ENCODE results near the gene AGTRAP.

Gene AGTRAP, protein sequence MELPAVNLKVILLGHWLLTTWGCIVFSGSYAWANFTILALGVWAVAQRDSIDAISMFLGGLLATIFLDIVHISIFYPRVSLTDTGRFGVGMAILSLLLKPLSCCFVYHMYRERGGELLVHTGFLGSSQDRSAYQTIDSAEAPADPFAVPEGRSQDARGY

GRCh38 chr1:11735854-11736745 lies at the start of gene AGTRAP:
Gene AGTRAP, plus strand, starts transcription at chr1:11736136. Its CDS starts 73 bp downstream, at chr1:11736209.
- DNase-seq = peak; percentile 89

- no peak for DNase-seq
Observed at GRCh38 chr1:11688506-11688905, 47.4 kb upstream of the AGTRAP start.

DNA sequence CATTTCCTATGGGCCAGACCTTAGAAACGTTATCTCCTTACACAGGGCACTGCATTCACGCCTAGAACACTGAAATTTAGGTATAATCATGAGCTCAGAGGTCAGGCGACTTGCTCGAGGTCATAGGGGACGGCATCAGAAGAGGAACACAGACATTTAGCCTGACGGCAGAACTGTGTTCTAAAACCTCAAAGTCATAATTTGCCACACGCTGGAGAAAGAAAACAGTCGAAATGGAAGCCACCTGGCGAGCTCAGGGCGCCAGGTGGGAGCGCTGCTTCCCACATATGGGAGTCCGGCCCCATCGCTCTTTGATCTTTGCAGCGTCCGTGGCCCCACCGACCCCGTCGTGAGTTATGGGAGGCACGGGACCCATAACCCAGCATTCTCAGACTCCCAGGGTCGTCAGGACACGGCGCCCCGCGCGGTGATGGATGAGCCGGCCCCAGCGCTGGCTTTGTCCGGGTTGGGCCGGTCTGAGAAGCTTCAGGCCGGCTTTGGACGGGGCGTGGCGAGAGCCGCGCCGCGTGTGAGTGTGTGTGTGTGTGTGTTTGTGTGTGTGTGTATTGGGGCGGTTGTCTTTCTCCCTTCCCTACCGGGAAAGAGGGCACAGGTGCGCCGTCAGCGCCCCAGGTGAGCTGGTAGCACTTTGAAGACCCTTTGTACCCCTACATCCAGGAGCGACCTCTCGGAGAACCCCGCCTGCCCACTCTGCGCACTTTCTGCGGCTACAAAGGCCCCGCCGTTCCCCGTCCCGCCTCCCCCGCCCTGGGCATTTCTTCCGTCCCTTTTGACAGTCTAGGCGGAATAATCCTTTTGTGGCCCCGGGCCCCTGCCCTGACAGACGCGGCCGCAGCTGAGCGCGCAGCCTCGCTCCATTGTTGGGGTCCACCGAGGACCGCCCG lies 45.3 kb upstream of the AGTRAP start:
- DNase-seq = no peak

DNA sequence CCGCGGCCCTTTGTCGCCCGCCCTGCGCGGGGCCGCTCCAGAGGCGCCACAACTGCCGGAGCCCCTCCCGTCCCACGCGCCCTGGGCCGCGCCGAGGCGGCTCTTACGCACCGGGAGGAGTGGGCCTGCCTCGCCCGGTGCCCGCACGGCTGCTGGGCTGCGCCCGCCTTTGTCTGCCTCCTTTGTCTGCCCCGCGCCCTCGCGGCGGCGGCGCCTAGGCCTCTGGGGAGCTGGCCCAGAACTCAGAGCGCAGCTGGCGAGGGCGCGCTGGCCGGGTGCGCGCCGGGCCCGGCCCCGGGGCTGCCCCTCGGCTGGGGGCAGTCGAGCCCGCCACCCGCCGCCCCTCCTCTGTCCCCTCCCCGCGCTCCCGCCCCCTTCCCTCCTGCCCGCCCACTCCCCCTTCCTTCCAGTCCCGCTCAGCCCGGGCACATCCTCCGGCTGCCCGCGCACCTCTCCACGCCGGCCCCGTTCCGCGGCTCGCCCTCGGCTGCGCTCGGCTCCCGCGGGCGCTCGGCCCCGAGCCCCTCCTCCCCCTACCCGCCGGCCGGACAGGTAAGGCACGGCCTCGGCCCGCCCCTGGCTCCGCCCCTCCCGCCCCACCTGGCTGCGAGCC lies 44.5 kb upstream of the AGTRAP start, which contains the start of gene DRAXIN:
DRAXIN (plus strand) TSS at position 409 of the 613 bp plus-strand sequence. CDS start 14,549 bp downstream, outside the sequence.
- DNase-seq = no peak

GRCh38 chr1:11691928-11692711 lies 43.8 kb upstream of the AGTRAP start:
- no peak for DNase-seq

- DNase-seq = peak; percentile 72
Observed at GRCh38 chr1:11693024-11693590, 42.8 kb upstream of the AGTRAP start.

GRCh38 chr1:11693917-11694316 lies 42.0 kb upstream of the AGTRAP start:
- no peak for DNase-seq

DNA sequence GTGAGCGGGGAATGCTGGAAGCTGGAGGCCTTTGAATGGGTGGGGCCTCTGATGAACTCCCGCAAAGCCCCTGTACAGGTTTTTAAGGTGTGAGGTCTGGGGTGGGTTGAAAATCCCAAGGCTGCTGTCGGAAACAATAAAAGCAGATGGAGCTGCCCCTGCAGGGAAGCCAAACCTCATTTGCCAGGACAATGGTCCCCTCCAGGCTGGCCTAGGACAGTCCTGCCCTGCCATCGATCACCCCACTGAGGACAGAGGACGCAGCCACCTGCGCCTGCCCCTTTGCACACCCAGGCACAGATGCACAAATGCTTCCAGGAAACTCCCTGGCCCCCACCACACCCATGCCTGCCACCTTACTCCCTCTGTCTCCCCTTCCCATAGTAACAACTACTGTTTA lies 40.1 kb upstream of the AGTRAP start:
- no peak for DNase-seq

GRCh38 chr1:11697188-11697892 lies 38.6 kb upstream of the AGTRAP start:
- DNase-seq = no peak

DNA sequence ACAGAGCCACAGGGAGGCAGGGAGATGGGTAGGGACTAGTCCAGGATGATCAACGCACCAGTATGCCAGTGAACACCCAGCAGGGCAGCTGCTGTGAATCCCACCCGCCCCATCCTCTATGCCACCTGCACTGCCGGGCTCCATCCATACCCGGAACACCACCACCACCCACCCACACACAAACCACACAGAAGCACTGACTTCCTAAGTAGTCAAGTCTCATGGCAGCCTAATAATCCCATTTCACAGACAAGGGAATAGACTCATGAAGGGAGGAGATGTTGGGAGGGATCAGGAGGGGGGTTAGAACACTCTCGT lies 38.1 kb upstream of the AGTRAP start:
- DNase-seq = no peak

- peak; percentile 5 for DNase-seq
Observed at GRCh38 chr1:11700601-11701467, 35.1 kb upstream of the AGTRAP start.

DNA sequence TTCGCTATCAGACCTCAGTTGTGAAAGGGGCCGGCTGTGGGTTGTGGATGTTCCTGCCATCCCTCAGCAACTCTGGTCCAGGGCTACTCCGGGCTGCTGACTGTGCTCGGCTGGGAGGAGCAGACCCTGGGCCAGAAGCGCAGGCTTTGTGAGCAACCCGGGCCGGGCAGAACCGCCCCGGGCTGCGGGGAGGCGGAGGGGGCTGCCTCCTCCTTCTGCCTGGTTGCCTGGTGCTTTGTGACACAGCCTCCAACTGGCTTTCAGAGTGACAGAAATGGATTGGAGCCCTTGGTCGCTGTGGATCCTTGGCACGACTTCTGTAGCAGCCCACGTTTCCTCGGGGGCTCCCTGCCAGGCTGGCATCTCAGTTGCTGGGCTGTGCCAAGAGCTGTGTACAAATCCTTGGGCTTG lies 34.4 kb upstream of the AGTRAP start:
- no peak for DNase-seq

DNA sequence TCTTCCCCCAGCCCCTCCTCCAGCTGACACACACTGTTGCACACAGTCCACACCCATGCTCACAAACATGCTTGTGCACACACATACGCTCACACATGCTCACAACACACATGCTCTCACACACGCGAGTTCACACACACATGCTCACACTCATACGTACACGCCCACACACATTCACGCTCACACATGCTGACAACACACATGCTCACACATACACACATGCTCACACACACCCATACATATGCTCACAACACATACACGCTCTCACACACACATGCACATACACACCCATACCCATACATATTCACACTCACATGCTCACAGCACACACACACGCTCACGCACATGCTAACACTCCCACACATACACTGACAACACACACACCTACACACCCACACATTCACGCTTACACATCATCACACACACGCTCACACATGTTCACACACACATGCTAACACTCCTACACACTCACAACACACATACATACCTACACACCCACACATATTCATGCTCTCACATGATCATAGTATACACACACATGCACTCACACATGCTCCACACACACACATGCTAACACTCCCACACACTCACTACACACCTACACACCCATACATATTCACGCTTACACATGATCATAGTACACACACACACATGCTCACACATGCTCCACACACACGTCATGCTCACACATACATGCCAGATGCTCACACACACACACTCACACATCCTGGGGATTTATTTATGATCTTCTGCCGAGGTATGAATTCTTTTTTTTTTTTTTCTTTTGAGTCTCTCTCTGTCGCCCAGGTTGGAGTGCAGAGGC lies 33.7 kb upstream of the AGTRAP start:
- DNase-seq = no peak

DNA sequence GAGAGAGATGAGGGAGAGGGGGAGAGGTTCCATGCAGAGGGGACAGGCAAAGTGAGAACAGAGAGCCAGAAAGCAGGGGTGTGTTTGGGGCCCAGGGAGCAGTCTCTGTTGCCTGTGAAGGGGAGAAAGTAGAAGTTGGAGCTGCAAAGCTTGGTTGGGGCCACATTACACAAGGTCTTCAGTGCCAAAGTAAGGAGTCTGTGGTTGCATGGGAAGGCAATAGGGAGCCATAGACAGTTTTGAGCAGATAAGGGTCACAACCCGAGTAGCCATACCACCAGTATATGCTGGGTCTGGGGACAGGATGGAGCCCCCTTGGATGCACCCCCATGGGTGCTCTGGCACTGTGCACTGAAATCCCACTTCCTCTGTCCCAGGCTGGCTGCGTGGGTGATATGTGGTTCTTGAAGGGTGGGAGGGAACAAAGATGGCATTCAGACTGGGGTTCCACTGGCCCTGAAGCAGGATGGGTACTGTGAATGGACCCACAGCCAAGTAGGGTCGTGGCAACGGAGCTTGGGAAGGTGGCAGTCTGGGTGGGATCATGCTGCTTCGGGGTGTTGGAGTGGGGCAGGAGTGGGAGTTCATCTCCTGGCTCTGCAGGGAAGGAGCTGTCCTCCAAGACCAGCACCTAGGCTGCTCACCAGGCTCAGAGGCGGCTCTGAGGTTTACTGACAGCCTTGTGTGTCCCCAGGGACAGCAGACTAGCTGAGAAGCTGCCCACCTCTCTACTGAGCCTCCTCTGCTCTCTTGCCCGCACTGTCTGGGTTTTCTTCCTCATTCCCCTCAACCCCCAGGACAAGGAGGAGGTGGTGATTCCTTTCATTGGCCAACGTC lies 32.4 kb upstream of the AGTRAP start:
- no peak for DNase-seq

- DNase-seq = no peak
Observed at GRCh38 chr1:11704194-11704529, 31.8 kb upstream of the AGTRAP start.

DNA sequence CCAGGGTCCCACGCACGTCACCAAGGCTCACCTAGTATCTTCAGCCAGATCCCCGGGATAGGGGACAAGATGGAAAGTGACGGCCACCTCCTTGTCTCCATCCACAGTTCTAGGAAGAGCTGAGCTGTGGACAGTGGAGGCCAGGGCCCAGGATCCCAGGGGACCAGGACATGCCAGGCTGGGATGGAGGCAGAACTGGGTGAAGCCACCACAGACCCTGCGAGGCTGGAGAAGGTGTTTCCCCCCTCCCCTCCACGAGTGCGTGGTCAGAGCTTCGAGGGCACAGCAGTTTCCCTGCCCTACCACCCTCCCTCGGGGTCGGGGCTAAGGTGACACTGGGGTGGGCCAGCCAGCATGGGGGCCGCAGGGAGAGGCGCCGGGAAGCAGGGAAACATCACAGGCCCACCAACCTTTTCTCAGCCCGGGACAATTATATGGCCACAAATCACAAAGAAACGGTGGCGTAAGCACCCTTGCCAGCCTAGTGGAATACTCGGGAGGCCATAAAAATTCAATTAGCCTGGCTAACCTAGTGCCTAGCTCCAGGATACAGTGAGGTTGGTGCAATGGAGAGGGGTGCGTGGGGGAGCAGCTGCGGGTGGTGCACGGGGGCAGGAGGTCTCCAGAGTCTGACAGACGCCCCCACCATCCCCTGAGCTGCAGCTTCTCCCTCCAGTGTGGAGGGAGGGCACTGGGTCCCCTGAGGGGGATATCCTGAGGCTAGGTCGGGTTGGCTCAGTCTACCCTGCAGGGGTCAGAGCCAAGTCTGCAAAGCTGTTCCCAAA lies 31.1 kb upstream of the AGTRAP start:
- DNase-seq = no peak

DNA sequence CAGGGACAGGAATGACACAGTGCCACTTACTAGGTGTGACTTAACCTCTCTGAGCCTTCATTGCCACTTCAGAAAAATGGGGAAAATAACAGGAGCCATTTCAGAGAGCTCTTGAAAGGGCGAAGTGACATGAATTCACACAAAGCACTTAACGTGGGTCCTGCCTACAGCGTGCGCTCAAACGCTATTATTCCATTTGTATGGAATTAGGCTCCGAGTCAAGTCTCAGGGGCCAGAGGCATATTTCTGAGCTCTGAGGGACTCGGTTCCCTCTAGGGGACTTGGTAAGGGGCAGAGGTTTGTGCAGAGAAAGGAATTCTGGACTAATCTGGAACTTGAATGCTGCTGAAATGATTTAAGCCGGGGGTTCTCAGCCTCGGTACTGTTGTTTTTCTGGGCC lies 30.3 kb upstream of the AGTRAP start:
- no peak for DNase-seq
